EL (cell line): ENCODE results near the gene IGFL1.
"Not testable (repeated sequence)": the region's sequence is repeated elsewhere in the genome, so short reads cannot be mapped to it uniquely, and the experiment has no call there.

Experiments
- DNase-seq: peaks from one replicate; pipeline ENCODE4 v3.0.0-alpha.2; 2016

The IGFL1 gene

DNA sequence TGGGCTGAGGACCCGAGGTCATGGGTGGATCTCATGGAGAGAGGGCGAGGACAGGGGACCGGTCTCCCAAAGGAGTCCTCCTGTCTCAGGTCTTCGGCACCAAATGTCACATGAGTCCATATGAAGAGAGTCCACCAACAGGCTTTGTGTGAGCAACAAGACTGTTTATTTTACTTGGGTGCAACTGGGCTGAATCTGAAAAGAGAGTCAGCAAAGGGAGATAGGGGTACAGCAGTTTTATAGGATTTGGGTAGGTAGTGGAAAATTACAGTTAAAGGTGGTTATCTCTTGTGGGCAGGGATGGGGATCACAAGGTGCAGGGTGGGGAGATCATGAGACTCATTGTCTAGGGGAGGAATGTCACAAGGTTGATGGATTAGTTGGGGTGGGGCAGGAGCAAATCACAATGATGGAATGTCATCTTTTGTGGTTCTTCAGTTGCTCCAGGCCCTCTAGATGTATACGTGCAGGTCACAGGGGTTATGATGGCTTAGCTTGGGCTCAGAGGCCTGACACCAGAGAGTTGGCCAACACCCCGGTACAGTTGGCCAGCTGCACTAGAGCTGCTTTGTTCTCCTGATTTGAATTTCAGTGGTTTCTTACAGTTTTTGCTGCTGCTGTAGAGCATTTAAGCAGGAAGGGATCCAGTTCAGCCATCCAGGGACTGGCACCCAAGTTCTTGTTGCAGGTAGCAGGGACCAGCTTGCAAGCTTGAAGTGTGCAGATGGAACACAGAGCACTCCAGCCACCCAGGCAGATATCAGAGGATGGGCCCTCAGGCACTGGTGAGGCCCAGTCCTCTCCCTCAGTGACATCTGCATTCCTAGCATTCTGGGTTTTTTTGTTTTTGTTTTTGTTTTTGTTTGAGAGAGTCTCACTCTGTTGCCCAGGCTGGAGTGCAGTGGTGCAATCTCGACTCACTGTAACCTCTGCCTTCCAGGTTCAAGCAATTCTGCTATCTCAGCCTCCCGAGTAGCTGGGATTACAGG lies 26.4 kb upstream of the IGFL1 start:
- no peak for DNase-seq

DNA sequence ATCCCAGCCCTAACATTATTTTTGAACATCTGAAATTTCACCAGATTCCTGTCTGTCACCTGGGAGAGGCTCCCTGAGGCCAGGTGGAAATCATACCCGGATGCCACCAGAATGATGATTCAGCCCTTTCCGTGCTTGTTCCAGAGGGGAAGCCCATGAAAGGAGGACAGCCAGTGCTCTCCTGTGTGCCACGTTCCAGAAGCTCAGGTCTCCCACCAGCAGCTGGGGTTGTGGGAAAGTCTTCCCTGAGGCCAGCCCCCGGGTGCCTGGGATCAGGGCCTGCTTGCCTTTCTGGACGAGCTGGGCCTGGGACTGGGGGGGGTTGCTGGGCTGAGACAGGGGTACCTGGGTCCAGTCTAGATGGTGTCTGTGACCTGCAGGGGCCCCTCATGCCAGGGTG lies 25.5 kb upstream of the IGFL1 start:
- no peak for DNase-seq

DNA sequence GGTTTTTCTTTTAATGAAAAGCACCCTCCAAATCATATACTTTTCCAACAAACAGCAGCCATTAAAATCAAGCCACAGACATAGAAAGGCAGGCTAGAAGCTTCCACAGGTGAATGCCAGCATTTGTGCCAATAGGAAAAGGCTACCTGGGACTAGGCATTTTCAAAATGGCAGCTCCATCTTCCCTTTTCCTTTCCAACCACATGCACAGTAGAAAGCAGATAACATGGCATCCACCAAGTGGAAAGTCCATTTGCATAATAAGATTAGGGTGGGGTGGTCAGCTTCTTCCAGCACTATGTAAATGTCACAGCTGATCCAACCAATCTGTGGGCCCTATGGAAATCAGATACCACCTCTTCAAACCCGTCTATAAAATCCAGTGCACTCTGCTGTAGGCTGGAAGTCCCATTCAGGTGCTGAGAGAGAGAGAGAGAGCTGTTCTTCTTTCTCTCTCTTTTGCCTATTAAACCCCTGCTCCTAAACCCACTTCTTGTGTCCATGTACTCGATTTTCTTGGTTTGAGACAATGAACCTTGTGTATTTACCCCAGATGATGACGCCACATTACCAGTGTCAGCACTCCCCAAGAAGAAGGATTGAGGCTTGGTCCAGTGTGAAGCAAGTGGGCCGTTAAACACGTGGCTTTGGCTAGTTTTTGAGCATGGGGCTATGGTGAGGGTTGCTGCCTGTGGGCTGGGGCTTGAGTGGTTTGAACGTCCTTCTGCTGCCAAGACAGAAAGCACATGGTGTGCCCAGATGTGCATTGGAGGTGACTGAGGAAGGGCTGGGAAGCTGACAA lies 24.2 kb upstream of the IGFL1 start:
- no peak for DNase-seq

DNA sequence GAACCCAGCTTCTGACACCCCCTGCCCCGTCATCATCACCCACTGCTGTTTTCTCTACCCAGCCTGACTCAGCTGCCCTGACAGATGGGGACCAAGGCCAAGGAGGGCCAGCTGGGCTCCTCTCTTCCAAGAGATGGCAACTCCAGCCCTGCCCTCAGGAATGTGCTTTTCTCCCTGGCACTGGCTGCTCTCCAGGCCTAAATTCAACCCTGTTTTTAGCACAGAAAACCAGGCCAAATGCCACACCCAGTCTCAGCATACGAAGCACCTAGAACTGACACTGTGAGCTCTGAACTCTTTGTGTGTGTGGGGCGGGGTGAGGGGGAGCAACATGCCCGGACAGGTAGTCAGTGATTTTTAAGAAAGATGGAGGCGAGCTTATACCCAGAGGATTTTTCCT lies 23.4 kb upstream of the IGFL1 start:
- no peak for DNase-seq

DNA sequence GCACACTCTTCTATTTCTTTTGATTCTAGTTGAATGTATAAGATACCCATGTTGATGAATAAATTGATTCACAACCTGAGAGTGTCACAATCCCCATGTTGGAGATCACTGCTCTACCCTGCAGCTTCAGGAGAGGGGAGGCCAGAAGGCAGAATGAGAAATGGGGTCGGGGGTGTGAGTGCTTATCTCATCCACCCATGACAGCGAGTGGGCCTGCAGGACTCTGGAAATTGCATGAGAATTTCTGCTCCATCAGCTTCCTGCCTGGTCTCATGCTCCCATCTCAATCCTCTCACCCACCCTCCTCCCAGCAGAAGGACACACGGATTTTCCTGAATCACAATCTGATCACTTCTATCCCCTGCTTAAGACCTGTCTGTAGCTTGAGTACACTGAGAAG lies 22.9 kb upstream of the IGFL1 start:
- DNase-seq = no peak

DNA sequence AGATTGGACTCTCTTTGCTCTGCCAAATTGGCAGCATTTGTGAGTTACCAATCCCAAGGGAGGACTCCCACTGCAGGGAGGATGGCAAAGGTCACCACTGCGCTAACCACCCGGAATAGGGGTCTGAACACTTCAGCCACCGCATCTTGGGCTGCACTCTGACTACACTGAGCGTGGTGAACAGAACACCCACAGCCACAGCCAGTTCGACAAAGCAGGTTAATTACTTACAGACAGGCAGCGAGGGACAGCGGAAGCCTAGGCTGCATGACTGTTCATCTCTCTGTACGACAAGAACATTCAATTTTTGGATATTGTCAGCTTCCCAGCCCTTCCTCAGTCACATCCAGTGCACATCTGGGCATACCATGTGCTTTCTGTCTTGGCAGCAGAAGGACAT lies 21.7 kb upstream of the IGFL1 start:
- DNase-seq = not testable (repeated sequence)

DNA sequence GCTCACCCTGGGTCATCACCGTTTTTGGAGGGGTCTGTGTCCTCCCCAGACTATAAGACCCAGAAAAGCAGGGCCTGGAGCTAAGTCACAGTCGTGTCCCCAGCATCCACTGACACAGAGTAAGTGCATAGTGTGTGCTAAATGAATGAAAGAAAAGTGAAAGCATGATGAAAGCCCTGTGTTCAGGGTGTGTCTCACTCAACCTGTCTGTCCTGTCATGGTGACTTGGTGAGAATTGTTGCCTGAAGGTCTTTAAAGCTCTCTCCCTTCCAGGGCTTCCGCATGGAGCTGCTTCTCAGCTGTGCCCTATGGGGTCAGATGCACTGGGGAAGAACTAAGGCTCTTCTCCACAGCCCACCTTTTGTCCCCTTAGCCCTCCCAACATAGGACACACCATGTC lies 20.5 kb upstream of the IGFL1 start:
- DNase-seq = no peak

DNA sequence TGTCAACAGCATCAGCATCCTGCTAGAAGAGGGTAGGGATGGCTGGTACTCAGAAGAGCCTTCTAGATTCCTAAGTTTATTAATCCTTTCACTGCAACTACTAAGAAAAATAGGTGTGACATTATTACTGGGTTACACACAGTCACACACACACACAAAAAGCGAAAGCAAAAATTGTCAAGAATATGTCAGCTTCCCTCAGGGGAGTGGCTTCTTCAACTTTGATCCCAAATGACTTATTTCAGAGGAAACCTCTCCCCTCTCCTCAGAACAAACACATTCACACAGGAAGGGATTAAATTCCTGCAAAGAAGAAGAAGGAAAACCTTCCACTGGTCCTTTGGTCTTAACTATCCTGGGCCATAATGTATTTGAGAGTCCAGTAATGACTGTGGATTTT lies 20.1 kb upstream of the IGFL1 start:
- no peak for DNase-seq

DNA sequence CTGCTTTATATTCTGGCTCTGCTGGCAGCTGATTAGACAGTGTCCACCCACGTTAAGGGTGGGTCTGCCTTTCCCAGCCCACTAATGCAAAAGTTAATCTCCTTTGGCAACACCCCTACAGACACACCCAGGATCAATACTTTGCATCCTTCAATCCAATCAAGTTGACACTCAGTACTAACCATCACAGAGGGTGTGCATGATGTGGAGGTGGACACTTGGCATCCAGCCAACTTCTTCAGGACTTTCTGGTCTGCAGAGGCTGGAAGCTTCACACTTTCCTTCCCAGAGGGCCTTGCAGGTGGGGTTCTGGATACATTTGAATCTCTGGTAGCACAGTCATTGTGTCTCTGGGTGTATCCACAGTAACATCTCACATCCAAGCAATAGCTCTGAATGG lies 18.9 kb upstream of the IGFL1 start:
- no peak for DNase-seq

DNA sequence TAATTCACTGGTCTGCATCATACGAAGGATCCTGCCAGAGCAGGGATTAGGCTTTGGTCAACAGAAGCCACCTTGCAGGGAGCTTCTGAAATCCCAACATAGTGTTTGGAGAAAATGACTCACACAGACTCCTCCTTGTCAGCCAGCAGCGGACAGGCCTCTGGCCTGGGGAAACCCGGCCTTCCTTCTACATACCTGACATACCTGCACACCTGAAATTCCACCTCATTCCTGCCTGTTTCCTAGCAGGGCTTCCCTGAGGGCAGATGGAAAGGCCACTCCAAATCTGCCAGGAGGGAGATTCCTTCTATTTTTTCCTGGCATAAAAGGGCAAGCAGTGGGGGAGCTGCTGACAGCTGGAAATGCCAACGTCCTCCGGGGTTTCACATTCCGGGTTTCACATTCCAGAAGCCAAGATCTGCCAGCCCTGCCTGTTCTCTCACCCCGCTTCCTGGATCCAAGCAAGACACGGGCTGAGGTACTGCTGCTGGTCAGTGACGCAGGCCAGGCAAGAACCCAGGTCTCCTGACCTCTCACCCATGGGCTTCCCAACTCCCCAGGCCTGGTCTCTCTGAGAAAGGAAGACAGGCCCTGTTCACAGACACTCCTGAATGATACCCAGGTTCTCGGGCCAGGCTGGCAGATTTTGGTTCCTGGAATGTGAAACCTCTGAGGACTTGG lies 18.2 kb upstream of the IGFL1 start:
- peak; percentile 18 for DNase-seq

DNA sequence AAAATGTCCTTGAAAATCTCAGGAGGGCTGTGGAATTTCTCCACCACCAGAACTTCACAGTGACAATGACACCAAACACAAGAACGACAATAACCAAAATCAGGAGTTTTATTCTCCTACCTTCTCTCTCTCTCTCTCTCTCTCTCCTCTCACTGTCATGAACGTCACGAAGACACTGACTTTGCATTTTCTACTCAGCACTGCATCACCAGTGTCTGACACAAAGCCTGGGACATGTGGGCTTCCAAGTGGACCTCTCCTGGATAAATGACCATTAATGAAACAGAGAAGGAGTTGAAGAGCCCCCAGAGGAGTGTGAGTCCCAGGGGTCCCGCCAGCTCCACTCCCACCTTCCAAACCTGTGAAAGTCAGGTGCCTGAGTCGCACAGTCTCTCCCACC lies 16.9 kb upstream of the IGFL1 start:
- not testable (repeated sequence) for DNase-seq

DNA sequence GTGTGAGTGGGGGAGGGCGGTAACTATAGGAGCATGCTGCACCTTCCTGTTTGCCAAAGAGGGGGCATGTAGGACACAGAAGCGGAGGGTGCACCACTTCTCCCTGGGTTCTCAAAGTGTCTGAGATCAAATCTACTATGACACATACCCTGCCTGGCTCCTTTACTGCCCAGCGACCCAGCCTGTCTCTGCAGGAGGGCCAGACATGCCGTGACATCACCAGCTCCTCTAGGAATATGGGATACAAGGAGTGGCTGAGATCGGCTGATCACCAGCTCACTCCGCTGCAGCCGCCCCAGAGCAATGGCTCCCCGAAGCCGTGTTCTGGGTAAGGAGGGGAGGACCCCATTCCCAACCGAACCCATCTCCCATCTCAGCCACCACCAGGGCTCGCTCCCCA lies 16.4 kb upstream of the IGFL1 start:
- no peak for DNase-seq

DNA sequence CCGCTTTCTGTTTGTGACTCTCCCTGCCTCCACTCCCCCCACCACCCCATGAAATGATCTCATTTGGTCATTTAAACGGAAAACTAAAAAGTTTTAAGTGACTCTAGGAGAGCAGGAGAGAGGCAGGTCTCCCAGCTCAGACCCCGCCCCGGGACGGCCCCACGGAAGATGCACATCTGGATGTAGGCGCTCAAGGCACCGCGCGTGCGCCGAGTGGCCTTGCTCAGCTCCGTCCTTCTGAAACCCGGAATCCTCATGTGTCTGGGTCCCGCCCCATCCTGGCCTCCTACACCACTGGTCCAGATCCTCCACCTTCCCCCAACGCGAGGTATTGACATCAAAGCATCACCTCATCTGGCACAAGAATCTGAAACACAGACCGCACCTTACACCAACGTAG lies 15.7 kb upstream of the IGFL1 start:
- DNase-seq = no peak

DNA sequence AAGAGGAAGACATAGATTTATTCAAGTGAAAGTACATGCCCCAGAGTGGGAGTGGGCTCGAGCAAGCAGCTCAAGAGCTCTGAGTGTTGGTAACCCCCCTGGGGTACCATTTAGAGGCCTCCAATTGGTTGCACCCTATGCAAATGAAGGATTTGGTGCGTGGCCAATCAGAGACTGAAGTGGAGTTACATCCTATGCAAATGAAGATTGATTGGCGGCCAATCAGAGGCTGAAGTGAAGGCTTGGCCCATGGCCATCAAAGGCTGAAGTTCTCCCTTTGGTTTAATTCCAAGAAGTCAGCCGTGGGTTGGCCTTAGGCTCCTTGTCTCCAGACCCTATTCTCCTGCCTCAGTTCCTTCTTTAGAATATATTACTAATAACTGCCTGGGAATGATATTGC lies 12.9 kb upstream of the IGFL1 start:
- no peak for DNase-seq

DNA sequence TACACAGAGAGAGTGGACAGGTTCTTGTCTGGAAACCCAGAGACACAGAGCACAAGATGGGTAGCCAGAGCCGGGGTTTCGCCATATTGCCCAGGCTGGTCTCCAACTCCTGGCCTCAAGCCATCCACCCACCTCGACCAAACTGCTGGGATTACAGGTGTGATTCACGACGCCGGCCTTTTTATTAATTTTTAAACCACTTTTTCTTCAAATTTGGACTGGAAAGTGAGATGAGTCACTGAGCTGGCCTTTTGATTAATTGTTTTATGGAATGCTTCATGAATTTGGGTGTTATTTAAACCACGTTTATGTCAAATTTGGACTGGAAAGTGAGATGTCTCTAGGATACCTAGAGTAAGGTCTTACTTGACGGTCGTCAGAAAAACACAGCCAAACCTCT lies 12.1 kb upstream of the IGFL1 start:
- no peak for DNase-seq

DNA sequence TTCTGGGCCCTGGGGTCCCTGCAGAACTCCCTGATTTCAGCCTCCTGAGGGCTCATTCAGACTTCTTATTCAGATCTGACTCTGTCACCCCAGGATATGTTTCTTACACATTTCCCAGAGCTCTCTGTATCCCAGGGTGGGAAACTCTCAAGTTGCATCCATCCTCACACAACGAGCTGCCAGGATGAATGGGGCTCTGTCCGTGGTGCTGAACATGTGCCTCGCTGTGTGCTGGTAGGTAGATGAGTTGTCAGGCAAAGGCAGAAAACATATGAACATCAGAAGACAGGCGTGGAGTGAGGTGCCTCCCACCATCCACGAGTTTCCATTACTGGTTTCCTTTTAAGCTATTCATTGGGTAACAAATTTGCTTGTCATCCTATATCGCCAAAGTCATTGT lies 11.4 kb upstream of the IGFL1 start:
- DNase-seq = peak; percentile 18

DNA sequence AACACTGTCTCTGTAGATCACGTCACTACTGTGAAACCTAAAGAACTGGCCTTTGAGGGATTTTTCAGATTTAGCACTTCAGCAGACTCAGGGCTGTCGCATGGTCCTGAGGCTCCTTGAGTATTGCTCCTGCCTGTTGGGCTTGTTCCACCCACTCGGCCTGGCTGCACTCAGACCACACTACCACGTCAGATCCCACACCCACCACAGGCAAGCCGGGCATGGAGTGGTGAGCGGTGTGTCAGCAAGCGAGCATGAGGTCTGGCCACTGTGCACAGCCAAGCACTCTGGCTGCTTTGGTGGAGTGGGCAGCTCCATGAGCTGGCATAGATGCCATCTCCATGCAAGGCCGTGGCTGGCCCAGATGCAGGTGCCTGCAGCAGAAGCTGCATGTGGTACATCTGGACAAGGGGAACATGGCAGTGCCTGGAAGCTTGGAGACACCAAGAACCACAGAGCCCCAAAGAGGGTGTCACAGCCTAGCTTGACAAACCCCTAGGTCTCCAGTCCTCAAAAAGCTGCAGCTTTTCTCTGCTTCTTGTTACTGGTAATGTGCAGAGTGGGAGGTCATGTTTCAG lies 9.4 kb upstream of the IGFL1 start:
- no peak for DNase-seq

DNA sequence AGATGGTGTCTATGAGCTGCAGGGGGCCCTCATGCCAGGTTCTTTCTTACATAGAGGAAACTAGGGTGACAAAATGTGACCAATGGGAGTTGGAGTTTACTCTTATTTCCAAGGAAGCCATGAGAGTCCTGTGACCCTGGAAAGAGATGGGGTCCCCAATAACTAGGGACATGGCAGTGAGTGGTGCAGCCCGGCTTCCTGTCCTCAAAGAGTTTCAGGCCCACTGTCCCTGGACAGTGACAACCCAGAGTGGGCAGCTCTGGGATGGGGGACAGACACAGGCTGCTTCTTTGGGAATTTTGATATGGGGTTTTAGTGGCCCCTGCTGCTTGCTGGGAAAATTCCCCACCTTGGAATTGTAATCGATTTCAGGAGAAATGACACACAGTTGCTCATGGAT lies 8.4 kb upstream of the IGFL1 start:
- no peak for DNase-seq

DNA sequence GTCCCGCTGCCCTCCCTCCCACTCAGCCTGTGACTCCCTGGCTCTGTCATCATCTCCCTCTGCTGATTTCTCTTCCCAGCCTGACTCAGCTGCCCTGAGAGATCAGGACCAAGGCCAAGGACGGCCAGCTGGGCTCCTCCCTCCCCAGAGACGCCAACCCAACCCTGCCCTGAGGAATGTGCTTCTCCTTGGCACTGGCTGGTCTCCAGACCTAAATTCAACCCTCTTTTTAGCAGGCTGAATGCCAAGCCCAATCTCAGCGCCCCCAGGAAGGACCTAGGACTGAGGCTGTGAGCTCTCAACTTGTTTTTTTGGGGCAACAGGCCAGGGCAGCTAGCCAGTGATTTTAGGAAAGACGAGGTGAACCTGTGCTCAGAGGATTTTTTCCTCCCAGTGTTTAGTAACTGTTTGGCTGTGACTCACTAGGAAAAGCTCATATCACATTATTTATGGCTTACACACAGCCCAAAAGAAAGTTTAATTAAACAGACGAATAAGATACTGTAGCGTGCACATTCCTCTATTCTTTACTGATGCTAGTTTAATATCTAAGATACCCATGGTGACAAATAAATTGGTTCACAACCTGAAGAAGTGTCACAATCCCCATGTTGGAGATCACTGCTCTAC lies 7.4 kb upstream of the IGFL1 start:
- DNase-seq = peak; percentile 55

DNA sequence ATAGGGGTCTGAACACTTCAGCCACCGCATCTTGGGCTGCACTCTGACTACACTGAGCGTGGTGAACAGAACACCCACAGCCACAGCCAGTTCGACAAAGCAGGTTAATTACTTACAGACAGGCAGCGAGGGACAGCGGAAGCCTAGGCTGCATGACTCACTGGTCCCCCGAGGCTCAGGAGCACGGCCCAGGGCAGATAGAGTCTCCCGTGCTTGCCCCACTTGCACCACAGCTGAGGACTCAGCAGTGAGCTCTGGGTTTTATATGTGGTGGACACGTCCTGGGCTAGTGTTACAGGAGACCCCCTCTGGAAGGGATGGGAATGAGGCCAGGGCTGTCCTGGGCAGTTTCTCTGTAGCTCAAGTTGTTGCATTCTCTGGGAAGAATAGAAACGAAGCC lies 5.8 kb upstream of the IGFL1 start:
- DNase-seq = peak; percentile 20

DNA sequence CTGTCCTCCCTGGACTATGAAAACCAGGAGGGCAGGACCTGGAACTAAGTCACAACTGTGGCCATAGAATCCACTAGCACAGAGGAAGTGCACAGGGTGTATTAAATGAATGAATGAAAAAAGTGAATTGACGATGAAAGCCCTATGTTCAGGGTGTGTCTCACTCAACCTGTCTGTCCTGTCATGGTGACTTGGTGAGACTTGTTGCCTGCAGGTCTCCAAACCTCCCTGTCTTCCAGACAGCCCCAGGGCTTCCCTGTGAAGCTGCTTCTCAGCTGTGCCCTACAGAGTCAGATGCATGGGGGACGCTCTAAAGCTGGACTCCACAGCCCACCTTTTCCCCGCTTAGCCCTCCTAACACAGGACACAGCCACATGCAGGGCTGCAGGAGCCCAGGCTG lies 4.8 kb upstream of the IGFL1 start:
- DNase-seq = no peak

DNA sequence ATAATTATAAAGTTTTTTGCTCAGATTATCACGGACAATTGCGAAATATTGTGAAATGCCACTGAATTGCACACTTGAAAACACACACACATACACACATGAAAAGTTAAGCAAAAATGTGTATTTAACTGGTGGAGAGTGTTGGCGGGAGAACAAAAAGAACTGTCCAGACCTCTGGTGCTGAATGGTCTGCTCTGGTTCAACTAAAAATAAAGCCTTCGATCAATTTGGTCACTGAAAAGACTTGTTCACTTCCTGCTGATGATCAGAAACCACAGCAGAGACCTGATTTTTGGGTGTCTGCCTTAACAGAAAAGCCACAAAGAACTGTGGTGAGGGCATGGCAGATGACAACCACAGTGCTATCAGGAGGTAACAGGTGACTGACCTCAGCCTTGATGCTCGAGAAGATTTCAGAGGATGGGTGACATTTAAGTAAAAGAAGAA lies 4.0 kb upstream of the IGFL1 start:
- no peak for DNase-seq
